Heart left ventricle (tissue), 13 donors: ENCODE data around the gene GPR39.

Experiments used
- CTCF ChIP-seq, 12 donors: fragments of 200-600 bp; sonication (generic) in 4 of 12; IDR thresholded peaks; one replicate each; pipeline versions ENCODE4 v1.5.0 to v1.8.0; 2018 to 2022; ENCODE audit warnings: antibody characterized with exemption in 12 of 12, mild to moderate bottlenecking in 5 of 12
- POLR2A ChIP-seq, 2 donors: fragments of 450-650 bp; IDR thresholded peaks; one replicate each; pipeline ENCODE4 v1.6.1; 2017; ENCODE audit warnings: antibody characterized with exemption in 2 of 2, mild to moderate bottlenecking in 2 of 2, moderate library complexity in 2 of 2
- donor health status: ischemic (EF 13 %, LVEDD 7.1; RV severe dilation, severe dysfunction).
- donor health status: DM: no; HTN: yes; CAD: no.
- donor health status: DM: no; HTN: no; CAD: no.
- donor health status: ischemic (EF 25% LVEDD 6.9; RV normal size, moderate dysfunction).
- donor health status: ischemic (EF 25% LVEDD 5.7; RV mildly dilated, moderate dysfunction).
- donor health status: ischemic (EF 35%, LVEDD 5.7; RV mildly dilated, moderate dysfunction).
- donor health status: nonischemic (EF 11% LVEDD 7.7; RV severe dilation, severe dysfunction).
- donor health status: DM: yes; HTN: yes; CAD: no.
- donor health status: PGD.
- donor health status: ischemic (EF 29% LVEDD 5.4; RV normal size, mild dysfunction).
- donor health status: nonischemic (EF 23%, LVEDD 6.1; RV moderate dilation, normal function).

DNA sequence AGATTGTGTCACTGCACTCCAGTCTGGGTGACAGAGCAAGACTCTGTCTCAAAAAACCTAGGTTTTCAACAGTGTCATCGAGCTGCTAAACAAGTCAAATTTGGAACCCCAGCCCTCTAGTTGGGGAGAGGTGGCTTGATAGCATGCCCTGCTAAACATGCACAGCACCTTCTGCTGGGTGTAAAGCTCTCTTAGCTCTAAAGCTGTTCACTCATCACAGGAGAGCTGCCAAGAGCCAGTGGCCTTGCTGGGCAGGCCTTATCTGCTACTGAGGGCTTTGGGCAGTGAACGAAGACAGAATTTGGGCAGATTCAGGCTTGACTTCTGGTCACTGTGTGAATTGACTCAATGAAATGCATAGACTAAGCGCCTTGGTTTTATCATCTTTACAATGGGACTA lies 152.1 kb downstream of the GPR39 start:
- TF ChIP-seq CTCF (IDR thresholded peaks at IDR 0.05): no peak
- no peak for TF ChIP-seq POLR2A (IDR thresholded peaks at IDR 0.05)
